K562 (cell line): Measurements from ENCODE around the gene TRMT112. TPM values are rescaled to one million over a fixed set of nuclear protein-coding genes. Genes with fewer than 3 reads are reported as not detected.

Source experiments
- BCL6 ChIP-seq: fragments of 250-450 bp; sonication (Bioruptor Pico); IDR thresholded peaks from 2 replicates; pipeline ENCODE4 v1.4.0; 2020
- CGGBP1 ChIP-seq: fragments of 250-450 bp; sonication (Bioruptor Pico); IDR thresholded peaks from 2 replicates; pipeline ENCODE4 v1.9.0; 2021; ENCODE audit warnings: mild to moderate bottlenecking
- E4F1 ChIP-seq: fragments of 250-450 bp; sonication (Bioruptor Pico); IDR thresholded peaks from 2 replicates; pipeline ENCODE4 v1.5.0; 2021; ENCODE audit warnings: mild to moderate bottlenecking, borderline replicate concordance
- FOXA1 ChIP-seq: fragments of 450-650 bp; IDR thresholded peaks from 2 replicates; pipeline ENCODE4 v1.6.1; 2016; ENCODE audit warnings: mild to moderate bottlenecking, borderline replicate concordance
- FOXP1 ChIP-seq: sonication (generic); formaldehyde crosslinking; IDR thresholded peaks from 2 replicates; pipeline ENCODE4 v1.8.0; 2022; ENCODE audit warnings: mild to moderate bottlenecking, missing genetic modification reagents
- MBD1 ChIP-seq: fragments of 250-450 bp; sonication (Bioruptor Pico); IDR thresholded peaks from 2 replicates; pipeline ENCODE4 v1.8.0; 2022; ENCODE audit warnings: inconsistent platforms
- MITF ChIP-seq: IDR thresholded peaks from 2 replicates; pipeline ENCODE4 v1.6.1; 2014; ENCODE audit warnings: antibody characterized with exemption
- NEUROD1 ChIP-seq: fragments of 150-350 bp; IDR thresholded peaks from 2 replicates; pipeline ENCODE4 v1.6.1; 2014; ENCODE audit warnings: borderline replicate concordance, low read length, low read depth; ENCODE audit not compliant: partially characterized antibody
- PURB ChIP-seq: sonication (generic); formaldehyde crosslinking; IDR thresholded peaks from 2 replicates; pipeline ENCODE4 v1.9.0; 2021; ENCODE audit warnings: low read depth, mild to moderate bottlenecking, missing genetic modification reagents
- SRSF7 ChIP-seq: fragments of 200-400 bp; formaldehyde crosslinking; optimal IDR thresholded peaks from 2 replicates; pipeline ENCODE3; 2017; ENCODE audit warnings: mild to moderate bottlenecking, low read depth, low read length
- TCF7 ChIP-seq: sonication (generic); IDR thresholded peaks from 2 replicates; pipeline ENCODE4 v1.6.1; 2016; ENCODE audit warnings: antibody characterized with exemption, borderline replicate concordance
- TFE3 ChIP-seq: fragments of 450-650 bp; formaldehyde crosslinking; IDR thresholded peaks from 2 replicates; pipeline ENCODE4 v1.4.0; 2020; ENCODE audit warnings: mild to moderate bottlenecking, mixed read lengths
- USF1 ChIP-seq: sonication (generic); formaldehyde crosslinking; IDR thresholded peaks from 2 replicates; pipeline ENCODE4 v1.9.0; 2022; ENCODE audit warnings: mild to moderate bottlenecking, missing genetic modification reagents
- ZBTB33 ChIP-seq: sonication (generic); formaldehyde crosslinking; IDR thresholded peaks from 2 replicates; pipeline ENCODE4 v1.8.1; 2023; ENCODE audit warnings: mild to moderate bottlenecking, missing genetic modification reagents
- ZNF655 ChIP-seq: fragments of 250-450 bp; sonication (Bioruptor Pico); IDR thresholded peaks from 2 replicates; pipeline ENCODE4 v1.5.0; 2021
- polyA plus RNA-seq, 8 experiments: library from polyadenylated mRNA; depleted of rRNA in 4 of 8; stranded (reverse) in 5 of 8; unstranded in 3 of 8; fragments of >200 nt; fragmentation: Nextera tagmentation in 2 of 8; fragmentation: Illumina TruSeq in 1 of 8; extraction: Ambion mirVana in 2 of 8; extraction: Trizol in 1 of 8; gene quantifications; 2 replicates each; pipeline versions ENCODE4 v1.2.1 to v1.2.3, GENCODE V29; 2011 to 2014; ENCODE audit warnings: inconsistent platforms in 1 of 8, missing spikeins in 1 of 8
- total RNA-seq, 7 experiments: library from RNA; depleted of rRNA in 6 of 7; stranded (reverse); fragments of >200 nt in 6 of 7; fragmentation: Illumina TruSeq in 2 of 7; extraction: Trizol in 2 of 7; gene quantifications; 2 replicates each; pipeline versions ENCODE4 v1.2.1 to v1.2.3, GENCODE V29; 2011 to 2021; ENCODE audit warnings: low replicate concordance in 1 of 7

The TRMT112 gene
- total and polyA plus RNA-seq, 9 of the 15 experiments (the other 6 are each of a cell fraction or from before 2014, with no cell fraction given): 162 to 444 (median 300) TPM

GRCh38 chr11:64314146-64314804 lies 3.1 kb downstream of the TRMT112 start (continued):
- TF ChIP-seq FOXP1 (no peak), MBD1 (CRISPR knock-in tag) (no peak), USF1 (CRISPR knock-in tag) (no peak), ZNF655 (CRISPR knock-in tag) (no peak), MITF (no peak), PURB (CRISPR knock-in tag) (no peak), E4F1 (CRISPR knock-in tag) (no peak), TFE3 (CRISPR knock-in tag) (no peak), SRSF7 (no peak), TCF7 (no peak), CGGBP1 (no peak), NEUROD1 (no peak), BCL6 (CRISPR knock-in tag) (no peak), FOXA1 (no peak), ZBTB33 (peak; percentile 84)
